Stimulated activated CD4-positive, alpha-beta T cell treated with anti-CD3 and anti-CD28 coated beads, Interleukin-4, amount 100 ng/mL, for 24 hours (primary cell): ENCODE results near the gene GADL1.

Experiments used
- DNase-seq: peaks from one replicate; pipeline ENCODE4 v3.0.0-alpha.2; 2020

GADL1 gene

GRCh38 chr3:30691249-30691880 lies 203.1 kb downstream of the GADL1 start:
- no peak for DNase-seq

- no peak for DNase-seq
These were observed 204.3 kb downstream of the GADL1 start for GRCh38 chr3:30690199-30690598.

GRCh38 chr3:30688776-30689641 lies 205.5 kb downstream of the GADL1 start:
- no peak for DNase-seq

GRCh38 chr3:30687930-30688570 lies 206.4 kb downstream of the GADL1 start:
- no peak for DNase-seq

GRCh38 chr3:30686799-30687198 lies 207.7 kb downstream of the GADL1 start:
- DNase-seq, result no peak

- no peak for DNase-seq
These were observed 208.3 kb downstream of the GADL1 start for GRCh38 chr3:30686176-30686575.

GRCh38 chr3:30685267-30685667 lies 209.2 kb downstream of the GADL1 start:
- no peak for DNase-seq

GRCh38 chr3:30684356-30684755 lies 210.1 kb downstream of the GADL1 start:
- no peak for DNase-seq

- DNase-seq, result no peak
These were observed 210.7 kb downstream of the GADL1 start for GRCh38 chr3:30683769-30684168.

- no peak for DNase-seq
These were observed 211.9 kb downstream of the GADL1 start for GRCh38 chr3:30682434-30683155.

GRCh38 chr3:30681649-30682211 lies 212.7 kb downstream of the GADL1 start:
- no peak for DNase-seq

- no peak for DNase-seq
These were observed 213.4 kb downstream of the GADL1 start for GRCh38 chr3:30680789-30681648.

GRCh38 chr3:30679045-30679444 lies 215.4 kb downstream of the GADL1 start:
- no peak for DNase-seq

- DNase-seq, result no peak
These were observed 217.1 kb downstream of the GADL1 start for GRCh38 chr3:30677347-30677685.

GRCh38 chr3:30676424-30677346 lies 217.8 kb downstream of the GADL1 start:
- no peak for DNase-seq
